Ishikawa (cell line): ENCODE results near the gene CNTD1.

Experiments
- CEBPB ChIP-seq: IDR thresholded peaks from 2 replicates; pipeline ENCODE4 v1.6.1; 2012
- EGR1 ChIP-seq: IDR thresholded peaks from 2 replicates; pipeline ENCODE4 v1.6.1; 2012
- NFIC ChIP-seq: IDR thresholded peaks from 2 replicates; pipeline ENCODE4 v1.6.1; 2012
- TF ChIP-seq, protein P1 (sequence below): IDR thresholded peaks from 2 replicates; pipeline ENCODE4 v1.6.1; 2012

DNA sequence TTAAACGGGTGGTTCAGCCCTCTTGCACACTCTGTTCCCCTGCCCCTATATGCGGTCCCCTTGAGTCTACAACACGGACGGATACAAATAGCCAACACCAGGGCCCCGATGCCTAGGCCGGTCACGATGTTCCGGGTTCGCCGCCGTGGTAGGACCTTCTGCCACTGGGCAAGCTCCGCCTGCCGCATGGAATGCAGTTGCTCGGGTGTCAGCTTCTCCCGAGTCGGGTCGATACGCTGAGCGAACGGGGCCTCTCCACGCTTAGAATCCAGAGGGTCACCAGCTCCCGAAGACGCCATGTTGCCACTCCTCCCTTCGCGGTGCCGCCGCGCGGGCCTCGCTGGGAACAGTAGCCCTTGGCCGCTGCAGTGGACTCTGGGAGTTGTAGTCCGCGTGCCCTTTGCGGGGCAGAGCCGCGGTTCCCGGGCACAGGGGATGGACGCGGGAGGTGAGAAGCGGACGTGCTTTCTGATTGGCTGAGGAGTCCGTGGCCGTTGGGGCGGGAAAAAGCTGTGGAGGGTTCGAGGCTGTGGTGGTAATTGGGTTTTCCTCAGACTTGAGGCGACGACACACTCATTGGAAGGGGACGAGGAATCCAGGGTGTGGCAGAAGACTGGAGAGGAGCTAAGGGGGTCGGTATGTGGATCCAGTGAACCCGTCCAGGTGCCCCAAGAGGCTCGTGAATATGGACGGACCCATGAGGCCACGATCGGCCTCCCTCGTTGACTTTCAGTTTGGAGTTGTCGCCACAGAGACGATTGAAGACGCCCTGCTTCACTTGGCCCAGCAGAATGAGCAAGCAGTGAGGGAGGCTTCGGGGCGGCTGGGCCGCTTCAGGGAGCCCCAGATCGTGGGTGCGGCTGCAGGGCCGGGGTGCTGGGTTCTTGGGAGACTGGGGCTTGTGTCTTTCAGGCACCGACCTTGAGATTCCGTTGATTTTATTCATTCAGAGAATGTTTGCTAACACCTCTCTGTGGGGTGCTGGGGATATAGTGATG is at the start of gene CNTD1, which contains the start of gene COA3:
- TF ChIP-seq NFIC (no peak), EGR1 (no peak), CEBPB (no peak)
- TF ChIP-seq, protein P1, sequence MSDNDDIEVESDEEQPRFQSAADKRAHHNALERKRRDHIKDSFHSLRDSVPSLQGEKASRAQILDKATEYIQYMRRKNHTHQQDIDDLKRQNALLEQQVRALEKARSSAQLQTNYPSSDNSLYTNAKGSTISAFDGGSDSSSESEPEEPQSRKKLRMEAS = peak; percentile 99
